Measurements from ENCODE around the gene STAG1. TPM values are rescaled to one million over a fixed set of nuclear protein-coding genes. Genes with fewer than 3 reads are reported as not detected.

STAG1 gene
- total and polyA plus RNA-seq, 8 donors, result 7.5 to 105 (median 37.9) TPM

DNA sequence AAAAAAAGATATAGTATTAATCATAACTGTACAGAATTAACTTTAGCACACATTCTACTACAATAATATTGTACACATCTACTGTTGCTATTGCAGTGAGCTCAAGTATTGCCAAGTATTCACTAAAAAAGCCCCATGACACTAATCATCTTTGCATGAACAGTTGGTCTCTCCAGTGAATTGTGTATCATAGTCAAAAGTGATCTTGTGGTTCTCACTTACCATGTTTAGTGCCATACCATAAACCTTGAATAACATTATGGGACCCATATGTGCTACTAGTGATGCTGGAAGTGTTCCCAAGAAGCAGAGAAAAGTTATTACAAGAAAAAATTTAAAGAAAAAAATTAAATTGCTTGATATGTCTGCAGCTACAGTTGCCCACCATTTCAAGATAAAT, 324.9 kb downstream of the STAG1 start:
- intact Hi-C loops (cut with DNase I; ENCODE audit: low total_unique reads), result no loop called here
- H3K36me3 ChIP-seq, result peaks cover 0 to 46% (median 40%) of the 10 kb centered on the region in 4 donors
- no peaks in the 10 kb centered on the region for H3K4me1 ChIP-seq
- H3K9me3 ChIP-seq, result no peaks in the 10 kb centered on the region
- no peak overlapping the region for H3K4me3 ChIP-seq
- TF ChIP-seq CTCF (IDR thresholded peaks at IDR 0.05) (no peak), POLR2A (IDR thresholded peaks at IDR 0.05) (no peak), POLR2AphosphoS5 (IDR thresholded peaks at IDR 0.05) (no peak), EP300 (IDR thresholded peaks at IDR 0.05) (no peak)
- no peaks in the 10 kb centered on the region for H3K27me3 ChIP-seq
- no peak for DNase-seq
- H3K27ac ChIP-seq, result no peak overlapping the region

DNA sequence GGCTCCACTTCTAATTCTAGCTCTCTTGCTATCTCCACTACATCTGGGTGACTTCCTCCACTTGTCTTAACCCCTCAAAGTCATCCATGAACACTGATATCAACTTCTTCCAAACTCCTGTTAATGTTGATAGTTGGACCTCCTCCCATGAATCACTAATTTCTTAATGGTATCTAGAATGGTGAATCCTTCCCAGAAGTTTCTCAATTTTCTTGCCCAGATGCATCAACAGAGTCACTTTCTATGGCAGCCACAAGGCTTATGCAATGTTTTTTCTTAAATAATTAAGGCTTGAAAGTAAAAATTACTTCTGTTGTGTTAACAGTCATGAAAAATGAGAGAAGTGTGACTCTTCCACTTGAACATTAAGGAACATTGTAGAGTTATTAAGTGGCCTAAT, 337.7 kb downstream of the STAG1 start:
- Histone ChIP-seq H3K9me3 (no peaks in the 10 kb centered on the region), H3K27ac (no peak overlapping the region), H3K27me3 (no peaks in the 10 kb centered on the region), H3K36me3 (peaks cover 0 to 57% (median 36%) of the 10 kb centered on the region in 4 donors), H3K4me1 (no peaks in the 10 kb centered on the region), H3K4me3 (no peak overlapping the region)
- no peak for DNase-seq
- intact Hi-C loops (cut with DNase I; ENCODE audit: low total_unique reads), result no loop called here
- no peak for TF ChIP-seq CTCF (IDR thresholded peaks at IDR 0.05)
- no peak for TF ChIP-seq POLR2A (IDR thresholded peaks at IDR 0.05)
- TF ChIP-seq POLR2AphosphoS5 (IDR thresholded peaks at IDR 0.05), result no peak
- TF ChIP-seq EP300 (IDR thresholded peaks at IDR 0.05), result no peak

- intact Hi-C loops (cut with DNase I; ENCODE audit: low total_unique reads), result no loop called here
- H3K4me3 ChIP-seq, result no peak overlapping the region
- peaks cover 0 to 36% (median 23%) of the 10 kb centered on the region in 4 donors for H3K36me3 ChIP-seq
- H3K27me3 ChIP-seq, result no peaks in the 10 kb centered on the region
- no peak for DNase-seq
- TF ChIP-seq POLR2A (IDR thresholded peaks at IDR 0.05) (no peak), EP300 (IDR thresholded peaks at IDR 0.05) (no peak), CTCF (IDR thresholded peaks at IDR 0.05) (no peak), POLR2AphosphoS5 (IDR thresholded peaks at IDR 0.05) (no peak)
- H3K9me3 ChIP-seq, result no peaks in the 10 kb centered on the region
- WGBS, 5 donors, result 77 to 91% (median 83%) methylated on average over 4 of the region's 4 CpGs
- H3K4me1 ChIP-seq, result no peaks in the 10 kb centered on the region
- H3K27ac ChIP-seq, result no peak overlapping the region
These were observed 339.9 kb downstream of the STAG1 start for GRCh38 chr3:136412307-136412706.

GRCh38 chr3:136409549-136409948, 342.6 kb downstream of the STAG1 start:
- H3K36me3 ChIP-seq, result peaks cover 0 to 20% (median 8%) of the 10 kb centered on the region in 4 donors
- no peak overlapping the region for H3K4me3 ChIP-seq
- TF ChIP-seq CTCF (IDR thresholded peaks at IDR 0.05) (no peak), EP300 (IDR thresholded peaks at IDR 0.05) (no peak), POLR2AphosphoS5 (IDR thresholded peaks at IDR 0.05) (no peak), POLR2A (IDR thresholded peaks at IDR 0.05) (no peak)
- intact Hi-C loops (cut with DNase I; ENCODE audit: low total_unique reads), result no loop called here
- no peaks in the 10 kb centered on the region for H3K27me3 ChIP-seq
- H3K9me3 ChIP-seq, result no peaks in the 10 kb centered on the region
- WGBS, 5 donors, result 95 to 98% (median 96%) methylated on average over 3 of the region's 3 CpGs
- no peaks in the 10 kb centered on the region for H3K4me1 ChIP-seq
- no peak for DNase-seq
- H3K27ac ChIP-seq, result no peak overlapping the region

Measured in stomach (tissue), 9 donors.